Tibial artery (tissue), 4 donors: ENCODE data around the gene RTP5.

Source experiments
- DNase-seq, 2 donors: peaks; one replicate each; pipeline ENCODE4 v3.0.0-alpha.2; 2019
- H3K27ac ChIP-seq, 2 donors: fragments of 200-600 bp; sonication (generic) in 1 of 2; 1 replicate in 1 of 2; 2 replicates in 1 of 2; pipeline ENCODE4 v1.5.1; 2018 to 2019; ENCODE audit warnings: mild to moderate bottlenecking in 1 of 2
- H3K27me3 ChIP-seq, 2 donors: fragments of 200-600 bp; sonication (generic) in 1 of 2; one replicate each; pipeline versions ENCODE4 v1.5.1 to v1.6.0; 2016 to 2019
- H3K36me3 ChIP-seq, 3 donors: fragments of 200-600 bp; sonication (generic) in 2 of 3; one replicate each; pipeline ENCODE4 v1.5.1; 2016 to 2019; ENCODE audit warnings: mild to moderate bottlenecking in 2 of 3
- H3K4me1 ChIP-seq, 4 donors: fragments of 200-600 bp; sonication (generic) in 2 of 4; 1 replicate in 3 of 4; 2 replicates in 1 of 4; pipeline ENCODE4 v1.5.1; 2016 to 2019
- H3K4me3 ChIP-seq, 2 donors: fragments of 200-600 bp; sonication (generic) in 1 of 2; 1 replicate in 1 of 2; 2 replicates in 1 of 2; pipeline ENCODE4 v1.5.1; 2018 to 2019; ENCODE audit warnings: mild to moderate bottlenecking in 2 of 2
- H3K9me3 ChIP-seq, 3 donors: fragments of 200-600 bp; sonication (generic) in 1 of 3; one replicate each; pipeline ENCODE4 v1.5.1; 2016 to 2019
- intact Hi-C: fragments of 100-400 bp; cut with DNase I; formaldehyde crosslinking; loops from one replicate; pipeline ENCODE4 v1.15.0; 2023; ENCODE audit warnings: low total_unique reads
- TF ChIP-seq, protein P1 (sequence below), 2 experiments: fragments of 200-600 bp in 1 of 2; fragments of 450-650 bp in 1 of 2; IDR thresholded peaks; one replicate each; pipeline ENCODE4 v1.5.1; 2017 to 2019; ENCODE audit warnings: antibody characterized with exemption in 2 of 2, mild to moderate bottlenecking in 1 of 2, moderate library complexity in 1 of 2

RTP5 gene

DNA sequence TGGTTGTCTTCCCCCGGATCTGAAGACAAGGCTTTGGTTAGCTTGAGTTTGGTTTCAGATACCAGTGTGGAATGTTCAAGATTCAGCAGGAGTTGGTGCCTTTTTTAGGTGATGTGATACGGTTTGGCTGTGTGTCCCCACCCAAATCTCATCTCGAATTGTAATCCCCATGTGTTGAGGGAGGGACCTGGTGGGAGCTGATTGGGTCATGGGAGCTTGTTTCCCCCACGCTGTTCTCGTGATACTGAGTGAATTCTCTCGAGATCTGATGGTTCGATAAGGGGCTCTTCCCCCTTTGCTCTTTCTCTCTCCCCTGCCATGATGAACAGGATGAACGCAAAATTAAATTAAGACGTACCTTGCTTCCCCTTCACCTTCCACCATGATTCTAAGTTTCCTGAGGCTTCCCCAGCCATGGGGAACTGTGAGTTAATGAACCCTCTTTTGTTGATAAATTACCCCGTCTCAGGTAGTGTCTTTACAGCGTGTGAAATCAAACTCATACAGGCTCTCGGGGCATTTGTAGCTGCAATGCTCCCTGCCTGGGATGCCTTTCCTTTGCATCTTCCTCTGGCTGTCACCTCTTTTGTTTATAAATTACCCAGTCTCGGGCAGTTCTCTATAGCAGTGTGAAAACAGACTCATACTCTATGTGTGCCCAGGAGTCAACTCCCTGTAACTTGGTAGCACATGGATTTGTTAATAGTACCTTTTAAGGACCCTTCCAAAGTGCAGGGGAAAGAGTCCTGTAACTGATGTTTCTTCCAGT is 32.1 kb upstream of the RTP5 start:
- TF ChIP-seq, protein P1, sequence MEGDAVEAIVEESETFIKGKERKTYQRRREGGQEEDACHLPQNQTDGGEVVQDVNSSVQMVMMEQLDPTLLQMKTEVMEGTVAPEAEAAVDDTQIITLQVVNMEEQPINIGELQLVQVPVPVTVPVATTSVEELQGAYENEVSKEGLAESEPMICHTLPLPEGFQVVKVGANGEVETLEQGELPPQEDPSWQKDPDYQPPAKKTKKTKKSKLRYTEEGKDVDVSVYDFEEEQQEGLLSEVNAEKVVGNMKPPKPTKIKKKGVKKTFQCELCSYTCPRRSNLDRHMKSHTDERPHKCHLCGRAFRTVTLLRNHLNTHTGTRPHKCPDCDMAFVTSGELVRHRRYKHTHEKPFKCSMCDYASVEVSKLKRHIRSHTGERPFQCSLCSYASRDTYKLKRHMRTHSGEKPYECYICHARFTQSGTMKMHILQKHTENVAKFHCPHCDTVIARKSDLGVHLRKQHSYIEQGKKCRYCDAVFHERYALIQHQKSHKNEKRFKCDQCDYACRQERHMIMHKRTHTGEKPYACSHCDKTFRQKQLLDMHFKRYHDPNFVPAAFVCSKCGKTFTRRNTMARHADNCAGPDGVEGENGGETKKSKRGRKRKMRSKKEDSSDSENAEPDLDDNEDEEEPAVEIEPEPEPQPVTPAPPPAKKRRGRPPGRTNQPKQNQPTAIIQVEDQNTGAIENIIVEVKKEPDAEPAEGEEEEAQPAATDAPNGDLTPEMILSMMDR (IDR thresholded peaks at IDR 0.05): no peak
- no peak for DNase-seq
- H3K4me1 ChIP-seq: peaks cover 0 to 9% (median 4%) of the 10 kb centered on the region in 4 donors

DNA sequence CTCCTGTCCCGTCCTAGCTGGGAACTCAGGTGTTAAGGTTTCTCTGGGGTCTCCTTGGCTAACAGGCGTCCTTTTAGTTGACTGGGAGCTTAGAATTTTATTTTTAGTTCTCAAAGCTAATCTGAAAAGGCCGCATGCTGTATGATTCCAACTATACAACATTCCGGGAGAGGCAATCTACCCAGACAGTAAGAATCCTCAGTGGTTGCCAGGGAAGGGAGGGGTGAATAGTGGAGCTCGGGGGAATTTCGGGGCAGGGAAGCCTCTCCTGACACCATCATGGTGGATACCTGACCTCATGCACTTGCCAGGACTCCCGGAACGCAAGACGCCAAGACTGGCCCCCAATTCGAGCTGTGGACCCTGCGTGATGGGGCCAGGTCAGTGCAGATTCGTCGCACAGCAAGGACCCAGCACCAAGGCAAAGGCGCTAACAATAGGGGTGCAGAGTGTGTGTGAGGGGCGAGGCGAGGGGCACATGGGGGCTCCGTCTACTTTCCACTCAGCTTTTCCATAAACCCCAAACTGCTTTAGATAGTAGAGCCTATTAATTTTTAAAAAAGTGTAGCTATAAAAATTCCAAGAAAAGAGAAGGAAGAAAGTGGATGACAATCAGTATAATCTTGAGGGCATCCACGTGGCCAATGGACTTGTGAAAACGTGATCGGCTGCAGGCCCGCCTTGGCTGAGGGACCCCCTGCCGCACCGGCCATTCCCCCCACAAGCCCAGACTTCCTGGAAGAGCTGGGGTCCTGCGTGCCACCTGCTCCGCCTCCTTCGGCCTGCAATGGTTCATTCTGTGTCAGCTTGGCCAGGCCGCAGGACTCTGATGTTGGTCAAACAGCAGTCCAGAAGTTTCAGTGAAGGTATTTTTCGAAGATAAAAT is 28.1 kb upstream of the RTP5 start:
- peaks cover 0 to 11% of the 10 kb centered on the region in 2 donors for H3K27me3 ChIP-seq
- TF ChIP-seq, protein P1 (IDR thresholded peaks at IDR 0.05): no peak
- H3K4me1 ChIP-seq: peaks cover 0 to 14% (median 9%) of the 10 kb centered on the region in 4 donors
- DNase-seq: no peak
- no peak overlapping the region for H3K4me3 ChIP-seq
- no peaks in the 10 kb centered on the region for H3K9me3 ChIP-seq
- intact Hi-C loops: no loop called here
- H3K36me3 ChIP-seq: no peaks in the 10 kb centered on the region
- H3K27ac ChIP-seq: no peak overlapping the region

More for the DNA sequence above, 32.1 kb upstream of the RTP5 start:
- Histone ChIP-seq H3K36me3 (no peaks in the 10 kb centered on the region), H3K9me3 (no peaks in the 10 kb centered on the region), H3K27ac (no peak overlapping the region), H3K27me3 (peaks cover 0 to 18% of the 10 kb centered on the region in 2 donors), H3K4me3 (no peak overlapping the region)
- intact Hi-C loops: no loop called here

DNA sequence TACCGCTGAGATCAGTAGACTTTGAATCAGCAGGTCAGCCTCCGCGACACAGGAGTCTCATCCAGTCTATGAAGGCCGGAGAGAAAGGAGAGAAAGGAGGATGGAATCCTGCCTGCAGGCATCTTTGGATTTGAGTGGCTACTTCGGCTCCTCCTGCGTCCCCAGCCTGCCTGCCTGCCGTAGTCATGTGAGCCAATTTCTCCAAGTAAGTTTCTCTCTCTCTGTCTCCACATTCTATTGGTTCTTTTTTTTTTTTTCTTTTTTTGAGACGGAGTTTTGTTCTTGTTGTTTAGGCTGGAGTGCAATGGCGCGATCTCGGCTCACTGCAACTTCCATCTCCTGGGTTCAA is 27.5 kb upstream of the RTP5 start:
- intact Hi-C loops: no loop called here
- TF ChIP-seq, protein P1 (IDR thresholded peaks at IDR 0.05): no peak
- Histone ChIP-seq H3K4me1 (peaks cover 0 to 14% (median 9%) of the 10 kb centered on the region in 4 donors), H3K36me3 (no peaks in the 10 kb centered on the region), H3K27me3 (peaks cover 0 to 11% of the 10 kb centered on the region in 2 donors), H3K9me3 (no peaks in the 10 kb centered on the region), H3K4me3 (no peak overlapping the region), H3K27ac (no peak overlapping the region)
- no peak for DNase-seq

DNA sequence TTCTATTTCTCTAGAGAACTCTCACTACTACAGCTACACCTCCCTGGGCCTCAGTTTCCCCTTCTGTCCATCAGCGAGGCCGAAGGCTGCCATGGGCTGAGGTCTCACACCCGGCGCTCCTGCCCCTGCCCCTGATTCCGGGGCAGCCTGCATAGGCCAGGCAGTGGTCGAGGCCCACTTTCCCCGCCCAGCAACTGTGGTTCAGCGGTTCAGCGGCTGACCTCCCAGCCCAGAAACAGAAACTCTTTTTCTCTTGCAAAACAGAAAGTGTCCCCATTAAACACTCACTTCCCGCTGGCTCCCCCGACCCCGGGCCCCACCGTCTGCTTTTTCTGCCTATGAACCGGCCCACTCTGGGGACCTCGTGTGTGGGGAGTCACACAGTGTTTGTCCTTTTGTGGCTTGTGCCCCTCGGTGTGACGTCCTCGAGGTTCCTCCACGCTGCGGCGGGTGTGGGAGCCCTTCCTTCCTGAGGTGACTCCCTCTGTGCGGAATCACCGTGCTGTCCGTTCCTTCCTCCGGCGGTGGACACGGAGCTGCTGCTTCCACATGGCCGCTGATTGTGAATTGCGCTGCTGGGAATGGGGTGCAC is 26.8 kb upstream of the RTP5 start:
- peak overlapping the region in 1 of 2 donors; percentile 48 for H3K27ac ChIP-seq
- TF ChIP-seq, protein P1 (IDR thresholded peaks at IDR 0.05): no peak
- intact Hi-C loops: no loop called here
- no peaks in the 10 kb centered on the region for H3K36me3 ChIP-seq
- peaks cover 0 to 6% of the 10 kb centered on the region in 2 donors for H3K27me3 ChIP-seq
- no peaks in the 10 kb centered on the region for H3K9me3 ChIP-seq
- peak; percentile 60 to 81 for DNase-seq
- H3K4me1 ChIP-seq: peaks cover 0 to 14% (median 9%) of the 10 kb centered on the region in 4 donors
- H3K4me3 ChIP-seq: no peak overlapping the region

DNA sequence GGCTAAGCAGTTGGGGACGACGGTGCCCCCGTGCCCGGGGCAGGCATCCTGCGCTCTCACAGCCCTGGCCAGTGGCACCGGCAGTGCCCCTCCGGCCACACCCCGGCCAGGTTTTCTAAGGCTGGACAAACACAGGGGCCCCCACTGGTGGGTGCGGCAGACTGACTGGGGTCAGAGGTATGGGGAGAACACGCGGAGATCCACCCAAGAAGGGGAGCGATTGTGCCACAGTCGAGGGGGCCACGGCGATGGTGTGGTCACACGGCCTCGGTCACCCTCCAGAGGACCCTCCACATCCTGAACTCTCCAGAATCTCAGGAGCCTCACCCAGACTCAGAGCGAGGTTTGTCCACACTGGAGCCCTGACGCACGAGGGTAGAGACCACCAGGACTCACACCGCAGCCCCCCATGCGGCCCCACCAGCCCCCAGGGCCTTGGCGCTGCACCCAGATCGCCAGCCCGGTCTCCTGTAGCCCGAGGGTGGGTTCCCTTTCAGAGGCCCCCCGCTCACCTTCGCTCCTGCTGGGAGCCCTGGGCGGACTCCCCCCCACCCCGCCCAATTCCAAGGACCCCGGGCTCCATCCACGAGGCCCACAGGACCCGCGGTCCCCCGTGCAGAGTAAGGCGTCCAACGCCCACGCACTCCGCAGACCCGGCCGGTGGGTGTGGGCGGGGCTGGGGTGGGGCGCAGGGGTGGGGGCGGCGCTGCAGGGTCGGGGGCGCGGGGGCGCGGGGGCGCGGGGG is 26.0 kb upstream of the RTP5 start:
- Histone ChIP-seq H3K36me3 (no peaks in the 10 kb centered on the region), H3K27me3 (peaks cover 0 to 3% of the 10 kb centered on the region in 2 donors), H3K4me1 (peaks cover 0 to 14% (median 9%) of the 10 kb centered on the region in 4 donors), H3K27ac (peak overlapping the region; percentile 48 to 57), H3K4me3 (peak overlapping the region; percentile 42 to 57), H3K9me3 (no peaks in the 10 kb centered on the region)
- intact Hi-C loops: no loop called here
- no peak for DNase-seq
- TF ChIP-seq, protein P1 (IDR thresholded peaks at IDR 0.05): no peak
